HG02763 (cell line): Measurements from ENCODE around the gene NR5A2.

Source experiments
- ATAC-seq: cut with Tn5 transposase; IDR thresholded peaks from one replicate; pipeline ENCODE4 v1.9.1; 2021; ENCODE audit warnings: mild to moderate bottlenecking, moderate library complexity; ENCODE audit not compliant: unreplicated experiment

NR5A2 gene

GRCh38 chr1:200035956-200036618 is 8.6 kb downstream of the NR5A2 start:
- ATAC-seq: no peak

GRCh38 chr1:200036619-200037270 is 9.2 kb downstream of the NR5A2 start:
- no peak for ATAC-seq

- no peak for ATAC-seq
Measured at GRCh38 chr1:200037501-200037900, 10.0 kb downstream of the NR5A2 start.

GRCh38 chr1:200037904-200038303 is 10.4 kb downstream of the NR5A2 start:
- no peak for ATAC-seq

GRCh38 chr1:200038325-200038980 is 10.9 kb downstream of the NR5A2 start:
- ATAC-seq: no peak

GRCh38 chr1:200038981-200039848 is 11.7 kb downstream of the NR5A2 start:
- ATAC-seq: no peak

- ATAC-seq: no peak
Measured at GRCh38 chr1:200039849-200040474, 12.5 kb downstream of the NR5A2 start.

- ATAC-seq: no peak
Measured at GRCh38 chr1:200040481-200041138, 13.1 kb downstream of the NR5A2 start.

GRCh38 chr1:200041337-200042118 is 14.0 kb downstream of the NR5A2 start:
- ATAC-seq: no peak

- no peak for ATAC-seq
Measured at GRCh38 chr1:200042119-200042551, 14.6 kb downstream of the NR5A2 start.

GRCh38 chr1:200042552-200043335 is 15.2 kb downstream of the NR5A2 start:
- ATAC-seq: no peak

GRCh38 chr1:200043336-200043668 is 15.8 kb downstream of the NR5A2 start:
- no peak for ATAC-seq

GRCh38 chr1:200046115-200046514 is 18.6 kb downstream of the NR5A2 start:
- no peak for ATAC-seq

- ATAC-seq: no peak
Measured at GRCh38 chr1:200048244-200048643, 20.7 kb downstream of the NR5A2 start.

- ATAC-seq: no peak
Measured at GRCh38 chr1:200049810-200050209, 22.3 kb downstream of the NR5A2 start.

- no peak for ATAC-seq
Measured at GRCh38 chr1:200051620-200052019, 24.1 kb downstream of the NR5A2 start.

GRCh38 chr1:200053091-200053490 is 25.6 kb downstream of the NR5A2 start:
- ATAC-seq: no peak

- no peak for ATAC-seq
Measured at GRCh38 chr1:200053646-200054045, 26.1 kb downstream of the NR5A2 start.

- ATAC-seq: no peak
Measured at GRCh38 chr1:200058341-200058740, 30.8 kb downstream of the NR5A2 start.
